B cell (primary cell): ENCODE measurements around the gene ANKRD66. TPM values are rescaled to one million over a fixed set of nuclear protein-coding genes. Genes with fewer than 3 reads are reported as not detected.

Experiments
- ATAC-seq: fragments of 200-7000 bp; cut with Tn5 transposase; one replicate; pipeline ENCODE4 v1.10.0; 2021; ENCODE audit warnings: low read depth, mild to moderate bottlenecking, moderate number of reproducible peaks, moderate library complexity
- CTCF ChIA-PET: fragments of 350-600 bp; sonication (Branson Sonifier 250); formaldehyde crosslinking; loops from one replicate; lab custom pipeline; 2021; ENCODE audit warnings: antibody characterized with exemption, inconsistent platforms; lab: Charles Lee
- POLR2A ChIA-PET: fragments of 350-600 bp; sonication (Branson Sonifier 250); formaldehyde crosslinking; loops from one replicate; lab custom pipeline; 2021; ENCODE audit warnings: antibody characterized with exemption; lab: Charles Lee
- DNase-seq: peaks from one replicate; pipeline ENCODE4 v3.0.0; 2013
- H2AFZ ChIP-seq: 2 replicates; pipeline ENCODE4 v1.6.1; 2012; ENCODE audit warnings: mild to moderate bottlenecking, low read depth, low read length; ENCODE audit not compliant: insufficient read depth, poor library complexity, severe bottlenecking
- H3K27ac ChIP-seq, 2 donors: 1 replicate in 1 of 2; 2 replicates in 1 of 2; pipeline ENCODE4 v1.5.1; 2012 to 2013; ENCODE audit warnings: low read length in 2 of 2, mild to moderate bottlenecking in 2 of 2, moderate library complexity in 1 of 2
- H3K27me3 ChIP-seq, 4 experiments: fragments of 200-600 bp in 1 of 4; sonication (generic) in 1 of 4; replicated peaks in 1 of 4; 1 replicate in 2 of 4; 2 replicates in 2 of 4; pipeline versions ENCODE4 v1.6.1 to v1.7.0; 2013 to 2016; ENCODE audit warnings: low read length in 3 of 4, mild to moderate bottlenecking in 2 of 4, mixed read lengths in 1 of 4, moderate library complexity in 1 of 4; ENCODE audit not compliant: insufficient read depth in 4 of 4, control insufficient read depth in 3 of 4; ENCODE audit errors: control extremely low read depth in 1 of 4
- H3K36me3 ChIP-seq, 2 experiments: replicated peaks in 1 of 2; 1 replicate in 1 of 2; 2 replicates in 1 of 2; pipeline versions ENCODE4 v1.6.1 to v1.7.1; 2013; ENCODE audit warnings: low read length in 1 of 2; ENCODE audit not compliant: insufficient read depth in 2 of 2, control insufficient read depth in 1 of 2; ENCODE audit errors: control extremely low read depth in 1 of 2, extremely low read depth in 1 of 2
- H3K4me1 ChIP-seq, 2 donors: fragments of 200-600 bp in 1 of 2; sonication (generic) in 1 of 2; 1 replicate in 1 of 2; 2 replicates in 1 of 2; pipeline versions ENCODE4 v1.5.1 to v1.6.1; 2013 to 2017; ENCODE audit warnings: low read length in 2 of 2; ENCODE audit not compliant: control insufficient read depth in 2 of 2, insufficient read depth in 2 of 2
- H3K4me2 ChIP-seq: replicated peaks from 2 replicates; pipeline ENCODE3; 2012; ENCODE audit warnings: mild to moderate bottlenecking, low read depth, low read length; ENCODE audit not compliant: poor library complexity, severe bottlenecking
- H3K4me3 ChIP-seq, 5 experiments: fragments of 200-600 bp in 1 of 5; sonication (generic) in 1 of 5; 1 replicate in 3 of 5; 2 replicates in 2 of 5; pipeline versions ENCODE4 v1.5.1 to v1.7.0; 2011 to 2016; ENCODE audit warnings: low read length in 4 of 5, mild to moderate bottlenecking in 4 of 5, low read depth in 2 of 5, control low read depth in 1 of 5, moderate library complexity in 1 of 5; ENCODE audit not compliant: insufficient read depth in 1 of 5; ENCODE audit errors: control extremely low read depth in 1 of 5, extremely low read depth in 1 of 5
- H3K79me2 ChIP-seq: fragments of 200-600 bp; sonication (generic); one replicate; pipeline ENCODE4 v1.6.0; 2016; ENCODE audit warnings: low read length; ENCODE audit not compliant: control insufficient read depth, insufficient read depth
- H3K9ac ChIP-seq: fragments of 200-600 bp; sonication (generic); 2 replicates; pipeline ENCODE4 v1.6.1; 2017; ENCODE audit warnings: mild to moderate bottlenecking, low read length, moderate library complexity
- H3K9me3 ChIP-seq, 3 donors: one replicate each; pipeline versions ENCODE4 v1.6.1 to v1.7.1; 2013; ENCODE audit warnings: low read length in 2 of 3; ENCODE audit not compliant: control insufficient read depth in 2 of 3, insufficient read depth in 1 of 3; ENCODE audit errors: control extremely low read depth in 1 of 3
- H4K20me1 ChIP-seq: 2 replicates; pipeline ENCODE4 v1.6.0; 2012; ENCODE audit warnings: mild to moderate bottlenecking, low read length; ENCODE audit not compliant: insufficient read depth, control insufficient read depth, poor library complexity, severe bottlenecking
- H3K27ac Mint-ChIP-seq: one replicate; pipeline ENCODE4 v1.8.0; 2021; ENCODE audit warnings: mixed read lengths
- H3K27me3 Mint-ChIP-seq: one replicate; pipeline ENCODE4 v1.8.0; 2021; ENCODE audit warnings: mixed read lengths
- H3K4me1 Mint-ChIP-seq: one replicate; pipeline ENCODE4 v1.8.0; 2021; ENCODE audit warnings: mixed read lengths
- H3K4me3 Mint-ChIP-seq: one replicate; pipeline ENCODE4 v1.8.0; 2021; ENCODE audit warnings: mixed read lengths
- H3K9me3 Mint-ChIP-seq: one replicate; pipeline ENCODE4 v1.8.0; 2022; ENCODE audit warnings: mixed read lengths; ENCODE audit not compliant: insufficient read depth
- EZH2 ChIP-seq: IDR thresholded peaks from 2 replicates; pipeline ENCODE4 v1.6.1; 2012; ENCODE audit warnings: borderline replicate concordance, low read depth, mild to moderate bottlenecking, moderate library complexity, low read length; ENCODE audit not compliant: insufficient read depth, poor library complexity, severe bottlenecking
- WGBS: methylation state at CpG from one replicate; pipeline ENCODE4 v1.1.5; 2013; ENCODE audit warnings: missing lambda C conversion rate; ENCODE audit not compliant: insufficient coverage; 5-methylcytosine and 5-hydroxymethylcytosine counted together
- intact Hi-C: fragments of 100-400 bp; cut with micrococcal nuclease; formaldehyde crosslinking; loops from one replicate; pipeline ENCODE4 v1.10.0; 2022
- polyA minus RNA-seq: library from RNA; depleted of rRNA, polyadenylated mRNA; stranded (reverse); fragments of >200 nt; gene quantifications from 2 replicates; pipeline ENCODE4 v1.2.3, GENCODE V29; 2012
- polyA plus RNA-seq: library from polyadenylated mRNA; depleted of rRNA; stranded (reverse); fragments of >200 nt; gene quantifications from 2 replicates; pipeline ENCODE4 v1.2.3, GENCODE V29; 2012
- total RNA-seq, 2 donors: library from RNA; stranded (reverse); fragments of 120-200 nt in 1 of 2; gene quantifications; 1 replicate in 1 of 2; 2 replicates in 1 of 2; pipeline versions ENCODE4 v1.2.3 to v1.2.4, GENCODE V29; 2013 to 2022
- TF ChIP-seq, protein P1 (sequence below): fragments of 200-600 bp; IDR thresholded peaks from one replicate; pipeline ENCODE4 v1.8.0; 2022; ENCODE audit warnings: antibody characterized with exemption, mild to moderate bottlenecking

Gene ANKRD66
- not detected in 2 replicates for total RNA-seq
- not detected for total RNA-seq (2013)
- polyA plus RNA-seq, result not detected in 2 replicates
- polyA minus RNA-seq, result not detected in 2 replicates

DNA sequence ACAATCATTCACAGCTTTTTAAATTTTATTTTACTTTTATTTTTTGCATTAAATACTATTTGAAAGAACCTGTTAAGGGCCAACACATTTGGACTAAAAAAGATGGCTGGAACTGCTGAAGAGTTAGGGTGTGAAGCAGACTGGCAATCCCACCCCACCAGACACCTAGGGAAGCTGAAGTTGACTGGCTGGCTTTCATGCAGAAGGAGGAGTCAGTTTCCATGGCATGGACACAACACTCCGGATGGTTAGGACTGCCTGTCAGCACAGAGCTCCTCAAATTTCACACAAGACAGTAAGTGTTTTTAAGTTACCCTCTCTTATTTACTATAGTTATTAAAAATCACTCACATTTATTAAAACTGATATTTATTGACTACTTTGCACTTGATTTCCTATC lies at the start of gene ANKRD66:
Gene ANKRD66, plus strand, starts transcription at position 238 of the 400 bp plus-strand sequence. CDS start 5,016 bp downstream, outside the sequence.
- no peaks in the 10 kb centered on the region for H3K9me3 ChIP-seq
- DNase-seq, result no peak
- ChIA-PET CTCF (no interaction called here), POLR2A (no interaction called here)
- H3K27me3 ChIP-seq, result no peaks in the 10 kb centered on the region
- Mint-ChIP-seq H3K27ac (no peak within 1 kb of the TSS), H3K4me1 (no peaks in the 10 kb centered on the region), H3K27me3 (peaks cover 16% of the 10 kb centered on the region), H3K9me3 (no peaks in the 10 kb centered on the region), H3K4me3 (no peak within 1 kb of the TSS)
- H3K9ac ChIP-seq, result no peak within 1 kb of the TSS
- no peak within 1 kb of the TSS for H3K4me3 ChIP-seq
- no peak within 1 kb of the TSS for H3K4me2 ChIP-seq
- no peak within 1 kb of the TSS for H2AFZ ChIP-seq
- no peak within 1 kb of the TSS for H3K27ac ChIP-seq
- no peaks in the 10 kb centered on the region for H4K20me1 ChIP-seq
- WGBS, result no CpG with 5 or more reads among the region's 1 CpG
- TF ChIP-seq, protein P1, sequence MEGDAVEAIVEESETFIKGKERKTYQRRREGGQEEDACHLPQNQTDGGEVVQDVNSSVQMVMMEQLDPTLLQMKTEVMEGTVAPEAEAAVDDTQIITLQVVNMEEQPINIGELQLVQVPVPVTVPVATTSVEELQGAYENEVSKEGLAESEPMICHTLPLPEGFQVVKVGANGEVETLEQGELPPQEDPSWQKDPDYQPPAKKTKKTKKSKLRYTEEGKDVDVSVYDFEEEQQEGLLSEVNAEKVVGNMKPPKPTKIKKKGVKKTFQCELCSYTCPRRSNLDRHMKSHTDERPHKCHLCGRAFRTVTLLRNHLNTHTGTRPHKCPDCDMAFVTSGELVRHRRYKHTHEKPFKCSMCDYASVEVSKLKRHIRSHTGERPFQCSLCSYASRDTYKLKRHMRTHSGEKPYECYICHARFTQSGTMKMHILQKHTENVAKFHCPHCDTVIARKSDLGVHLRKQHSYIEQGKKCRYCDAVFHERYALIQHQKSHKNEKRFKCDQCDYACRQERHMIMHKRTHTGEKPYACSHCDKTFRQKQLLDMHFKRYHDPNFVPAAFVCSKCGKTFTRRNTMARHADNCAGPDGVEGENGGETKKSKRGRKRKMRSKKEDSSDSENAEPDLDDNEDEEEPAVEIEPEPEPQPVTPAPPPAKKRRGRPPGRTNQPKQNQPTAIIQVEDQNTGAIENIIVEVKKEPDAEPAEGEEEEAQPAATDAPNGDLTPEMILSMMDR, result no peak
- no peak for TF ChIP-seq EZH2
- intact Hi-C loops, result no loop called here
- no peaks in the 10 kb centered on the region for H3K79me2 ChIP-seq
- H3K4me1 ChIP-seq, result no peaks in the 10 kb centered on the region
- no peak for ATAC-seq
- no peaks in the 10 kb centered on the region for H3K36me3 ChIP-seq

DNA sequence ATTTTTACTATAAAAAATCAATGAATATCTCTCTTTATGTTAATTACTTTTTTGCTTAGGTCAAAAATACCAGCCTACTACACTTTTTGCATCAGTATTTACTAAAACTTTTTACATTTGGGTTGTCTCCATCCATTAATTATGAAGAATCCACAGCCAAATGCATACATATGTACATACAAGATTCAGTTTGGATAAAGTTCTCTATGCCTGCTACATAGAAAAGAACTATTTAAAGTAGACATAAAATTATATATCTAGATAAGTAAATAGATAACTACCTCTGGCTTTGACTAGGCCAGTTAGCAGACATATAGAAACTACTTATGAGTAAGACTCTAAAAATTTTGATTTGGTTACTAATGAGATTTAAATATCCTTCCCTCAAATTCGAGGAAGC lies 46.8 kb upstream of the ANKRD66 start:
- no peaks in the 10 kb centered on the region for H4K20me1 ChIP-seq
- TF ChIP-seq, protein P1, result no peak
- TF ChIP-seq EZH2, result no peak
- H3K4me2 ChIP-seq, result no peak overlapping the region
- no peaks in the 10 kb centered on the region for H3K79me2 ChIP-seq
- no peaks in the 10 kb centered on the region for H3K9me3 ChIP-seq
- no peak overlapping the region for H3K9ac ChIP-seq
- H3K4me3 Mint-ChIP-seq, result no peak overlapping the region
- no peak overlapping the region for H2AFZ ChIP-seq
- no peak overlapping the region for H3K27ac ChIP-seq
- no peaks in the 10 kb centered on the region for H3K4me1 Mint-ChIP-seq
- H3K27me3 ChIP-seq, result peaks cover 0 to 9% (median 1%) of the 10 kb centered on the region in 4 experiments
- no peaks in the 10 kb centered on the region for H3K9me3 Mint-ChIP-seq
- peaks cover 25% of the 10 kb centered on the region for H3K27me3 Mint-ChIP-seq
- no peaks in the 10 kb centered on the region for H3K4me1 ChIP-seq
- WGBS, result no CpG with 5 or more reads among the region's 1 CpG
- H3K4me3 ChIP-seq, result no peak overlapping the region
- no peak for ATAC-seq
- intact Hi-C loops, result no loop called here
- ChIA-PET CTCF (no interaction called here), POLR2A (no interaction called here)
- H3K36me3 ChIP-seq, result no peaks in the 10 kb centered on the region
- no peak for DNase-seq
- H3K27ac Mint-ChIP-seq, result no peak overlapping the region
